Ecto neural progenitor cell (in vitro differentiated cells): ENCODE data around the gene SPRR2G.
"Not testable (repeated sequence)": the region's sequence is repeated elsewhere in the genome, so short reads cannot be mapped to it uniquely, and the experiment has no call there.

Experiments
- DNase-seq: peaks from one replicate; pipeline ENCODE4 v3.0.0-alpha.2; 2018; ENCODE audit warnings: low spot score

SPRR2G gene

GRCh38 chr1:153150846-153151245, at the start of gene SPRR2G:
Gene SPRR2G (minus strand): TSS chr1:153150890. CDS start chr1:153150110, 780 bp downstream.
- no peak for DNase-seq

GRCh38 chr1:153195216-153195615, 44.5 kb upstream of the SPRR2G start:
- DNase-seq = no peak

GRCh38 chr1:153194331-153195050, 43.8 kb upstream of the SPRR2G start:
- no peak for DNase-seq

- DNase-seq = no peak
These were observed 42.0 kb upstream of the SPRR2G start for GRCh38 chr1:153192697-153193096.

- no peak for DNase-seq
These were observed 39.7 kb upstream of the SPRR2G start for GRCh38 chr1:153190373-153190772.

- DNase-seq = not testable (repeated sequence)
These were observed 37.6 kb upstream of the SPRR2G start for GRCh38 chr1:153188301-153188700.

GRCh38 chr1:153180556-153180955, 29.9 kb upstream of the SPRR2G start:
- DNase-seq = no peak

GRCh38 chr1:153178922-153179321, 28.2 kb upstream of the SPRR2G start:
- DNase-seq = no peak

- DNase-seq = no peak
These were observed 23.9 kb upstream of the SPRR2G start for GRCh38 chr1:153174624-153175023.

- DNase-seq = no peak
These were observed 18.0 kb upstream of the SPRR2G start for GRCh38 chr1:153168686-153169085.

- DNase-seq = no peak
These were observed 4.9 kb upstream of the SPRR2G start for GRCh38 chr1:153155541-153155940.

- DNase-seq = no peak
These were observed 1.8 kb upstream of the SPRR2G start for GRCh38 chr1:153152481-153152880.

- DNase-seq = no peak
These were observed 9.3 kb downstream of the SPRR2G start for GRCh38 chr1:153141377-153141776.

- DNase-seq = no peak
These were observed 10.2 kb downstream of the SPRR2G start for GRCh38 chr1:153140484-153140883.

- no peak for DNase-seq
These were observed 16.9 kb downstream of the SPRR2G start for GRCh38 chr1:153133743-153134142.

- DNase-seq = no peak
These were observed 17.4 kb downstream of the SPRR2G start for GRCh38 chr1:153133267-153133666.

GRCh38 chr1:153128688-153129087, 22.0 kb downstream of the SPRR2G start:
- not testable (repeated sequence) for DNase-seq

- DNase-seq = no peak
These were observed 23.4 kb downstream of the SPRR2G start for GRCh38 chr1:153127296-153127695.

GRCh38 chr1:153125536-153125935, 25.2 kb downstream of the SPRR2G start:
- DNase-seq = no peak

GRCh38 chr1:153123793-153124192, 26.9 kb downstream of the SPRR2G start:
- DNase-seq = not testable (repeated sequence)

- peak; percentile 54 for DNase-seq
These were observed 27.8 kb downstream of the SPRR2G start for GRCh38 chr1:153122831-153123421.

- no peak for DNase-seq
These were observed 29.7 kb downstream of the SPRR2G start for GRCh38 chr1:153120945-153121344.

- DNase-seq = no peak
These were observed 31.2 kb downstream of the SPRR2G start for GRCh38 chr1:153119491-153119971.

- not testable (repeated sequence) for DNase-seq
These were observed 35.4 kb downstream of the SPRR2G start for GRCh38 chr1:153115264-153115663.
